HFF-Myc (cell line): Measurements from ENCODE around the gene ADGRL2.

Experiments
- DNase-seq: peaks from one replicate; pipeline ENCODE4 v3.0.0-alpha.2; 2011; ENCODE audit warnings: low read depth; ENCODE audit errors: extremely low read depth
- H3K4me3 ChIP-seq: replicated peaks from 2 replicates; pipeline ENCODE4 v1.5.1; 2011; ENCODE audit warnings: low read depth, mild to moderate bottlenecking, control low read depth, low read length
- TF ChIP-seq, protein P1 (sequence below): IDR thresholded peaks from 2 replicates; pipeline ENCODE4 v1.5.1; 2012; ENCODE audit warnings: mild to moderate bottlenecking, low read depth, low read length, control low read depth; ENCODE audit errors: missing control alignments

Gene ADGRL2

GRCh38 chr1:82034812-82035211 is 234.1 kb downstream of the ADGRL2 start:
- no peak overlapping the region for H3K4me3 ChIP-seq
- no peak for DNase-seq
- TF ChIP-seq, protein P1, sequence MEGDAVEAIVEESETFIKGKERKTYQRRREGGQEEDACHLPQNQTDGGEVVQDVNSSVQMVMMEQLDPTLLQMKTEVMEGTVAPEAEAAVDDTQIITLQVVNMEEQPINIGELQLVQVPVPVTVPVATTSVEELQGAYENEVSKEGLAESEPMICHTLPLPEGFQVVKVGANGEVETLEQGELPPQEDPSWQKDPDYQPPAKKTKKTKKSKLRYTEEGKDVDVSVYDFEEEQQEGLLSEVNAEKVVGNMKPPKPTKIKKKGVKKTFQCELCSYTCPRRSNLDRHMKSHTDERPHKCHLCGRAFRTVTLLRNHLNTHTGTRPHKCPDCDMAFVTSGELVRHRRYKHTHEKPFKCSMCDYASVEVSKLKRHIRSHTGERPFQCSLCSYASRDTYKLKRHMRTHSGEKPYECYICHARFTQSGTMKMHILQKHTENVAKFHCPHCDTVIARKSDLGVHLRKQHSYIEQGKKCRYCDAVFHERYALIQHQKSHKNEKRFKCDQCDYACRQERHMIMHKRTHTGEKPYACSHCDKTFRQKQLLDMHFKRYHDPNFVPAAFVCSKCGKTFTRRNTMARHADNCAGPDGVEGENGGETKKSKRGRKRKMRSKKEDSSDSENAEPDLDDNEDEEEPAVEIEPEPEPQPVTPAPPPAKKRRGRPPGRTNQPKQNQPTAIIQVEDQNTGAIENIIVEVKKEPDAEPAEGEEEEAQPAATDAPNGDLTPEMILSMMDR: no peak
